ENCODE results near the gene CTU2.

DNA sequence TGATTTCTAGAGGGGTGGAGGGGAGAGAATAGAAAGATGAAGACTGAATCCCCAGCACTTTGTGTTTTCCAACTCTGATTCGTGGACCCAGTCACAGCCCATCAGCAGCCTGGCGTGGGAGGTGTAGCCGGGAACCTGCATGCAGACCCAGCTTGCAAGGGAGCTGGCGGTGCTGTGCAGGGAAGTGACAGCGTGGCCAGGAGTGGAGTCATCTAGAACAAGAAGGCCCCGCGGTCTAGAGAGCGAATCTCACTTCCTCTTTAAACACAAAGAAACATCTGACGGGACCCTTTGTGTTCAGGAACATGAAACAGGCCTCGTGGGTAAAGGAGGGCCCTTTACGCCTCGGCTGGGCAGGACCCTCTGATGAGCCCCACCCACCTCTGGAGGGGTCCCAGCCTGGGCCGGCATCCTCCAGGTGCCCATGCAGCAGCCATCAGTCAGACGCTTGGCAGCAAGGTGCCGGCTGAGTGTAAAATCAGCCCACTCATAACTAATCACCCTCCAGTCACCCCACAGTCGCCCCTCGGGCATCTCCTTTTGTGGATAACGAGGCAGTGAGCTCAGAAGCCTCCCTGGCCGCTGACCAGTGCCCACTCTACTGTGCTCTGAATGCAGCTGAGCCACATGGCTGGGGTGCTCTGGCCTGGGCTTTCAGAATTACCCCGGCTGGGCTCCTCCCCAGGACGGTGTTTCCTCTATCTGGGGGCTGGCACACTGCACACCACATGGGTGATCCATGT, 24.4 kb upstream of the CTU2 start:
- TF ChIP-seq, protein P1, sequence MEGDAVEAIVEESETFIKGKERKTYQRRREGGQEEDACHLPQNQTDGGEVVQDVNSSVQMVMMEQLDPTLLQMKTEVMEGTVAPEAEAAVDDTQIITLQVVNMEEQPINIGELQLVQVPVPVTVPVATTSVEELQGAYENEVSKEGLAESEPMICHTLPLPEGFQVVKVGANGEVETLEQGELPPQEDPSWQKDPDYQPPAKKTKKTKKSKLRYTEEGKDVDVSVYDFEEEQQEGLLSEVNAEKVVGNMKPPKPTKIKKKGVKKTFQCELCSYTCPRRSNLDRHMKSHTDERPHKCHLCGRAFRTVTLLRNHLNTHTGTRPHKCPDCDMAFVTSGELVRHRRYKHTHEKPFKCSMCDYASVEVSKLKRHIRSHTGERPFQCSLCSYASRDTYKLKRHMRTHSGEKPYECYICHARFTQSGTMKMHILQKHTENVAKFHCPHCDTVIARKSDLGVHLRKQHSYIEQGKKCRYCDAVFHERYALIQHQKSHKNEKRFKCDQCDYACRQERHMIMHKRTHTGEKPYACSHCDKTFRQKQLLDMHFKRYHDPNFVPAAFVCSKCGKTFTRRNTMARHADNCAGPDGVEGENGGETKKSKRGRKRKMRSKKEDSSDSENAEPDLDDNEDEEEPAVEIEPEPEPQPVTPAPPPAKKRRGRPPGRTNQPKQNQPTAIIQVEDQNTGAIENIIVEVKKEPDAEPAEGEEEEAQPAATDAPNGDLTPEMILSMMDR (IDR thresholded peaks at IDR 0.05) = no peak
- no peak for TF ChIP-seq POLR2A (IDR thresholded peaks at IDR 0.05)
